ENCODE measurements around the gene AGRN. TPM values are rescaled to one million over a fixed set of nuclear protein-coding genes. Genes with fewer than 3 reads are reported as not detected.

AGRN gene
- polyA plus RNA-seq, 2 donors, result 17.0 to 40.6 TPM

DNA sequence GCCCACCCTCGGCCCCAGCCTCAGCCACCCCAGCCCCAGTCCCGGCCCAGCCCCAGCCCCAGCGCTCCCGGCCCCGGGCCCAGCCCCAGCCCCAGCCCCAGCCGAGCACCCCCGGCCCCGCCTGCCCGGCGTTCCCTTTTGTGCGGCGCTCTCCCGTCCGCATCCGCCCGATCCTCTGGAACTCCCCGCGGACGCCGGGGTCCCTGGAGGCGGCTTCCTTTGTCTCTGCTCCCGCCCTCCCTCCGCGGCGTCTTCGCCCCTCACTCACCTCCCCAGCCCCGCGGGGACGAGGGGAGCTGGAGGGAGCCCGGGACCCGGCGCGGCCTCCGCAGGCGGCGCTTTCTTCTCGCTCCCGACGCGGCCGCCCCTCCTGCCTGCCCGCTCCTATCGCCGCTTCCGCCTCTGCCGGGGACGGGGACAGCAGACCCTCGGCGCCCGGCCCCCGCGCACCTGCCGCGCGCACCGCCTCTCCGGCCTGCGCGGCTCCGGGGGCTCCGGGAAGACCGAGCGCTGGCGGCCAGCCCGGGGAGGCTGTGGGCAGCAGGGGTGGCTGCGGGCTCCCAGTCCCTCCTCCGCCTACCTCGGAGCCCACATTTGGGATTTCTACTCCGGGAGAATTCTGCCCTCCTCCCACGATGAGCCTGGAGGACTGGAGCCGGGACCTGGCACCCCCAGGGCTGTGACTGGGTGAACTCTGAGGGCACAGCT lies 14.0 kb downstream of the AGRN start:
- H3K9me3 ChIP-seq (ENCODE audit: control insufficient read depth in 2 of 2, insufficient read depth in 1 of 2, low read depth in 1 of 2, low read length in 1 of 2), result no peaks in the 10 kb centered on the region
- no peak overlapping the region for H3K27ac ChIP-seq (ENCODE audit: low read depth in 2 of 2, low read length in 1 of 2)
- WGBS, 2 donors, result 24% methylated on average over 33 to 71 of the region's 71 CpGs
- H3K27me3 ChIP-seq (ENCODE audit: control insufficient read depth in 1 of 2, insufficient read depth in 2 of 2, low read length in 2 of 2), result no peaks in the 10 kb centered on the region
- peaks cover 3 to 6% of the 10 kb centered on the region in 2 donors for H3K4me1 ChIP-seq (ENCODE audit: control insufficient read depth in 2 of 2, insufficient read depth in 2 of 2, low read length in 1 of 2)
- peak overlapping the region; percentile 18 to 46 for H3K4me3 ChIP-seq (ENCODE audit: low read depth in 1 of 2, low read length in 2 of 2)
- peaks cover 0 to 8% of the 10 kb centered on the region in 2 donors for H3K36me3 ChIP-seq (ENCODE audit: control insufficient read depth in 2 of 2, insufficient read depth in 2 of 2, low read length in 1 of 2)

DNA sequence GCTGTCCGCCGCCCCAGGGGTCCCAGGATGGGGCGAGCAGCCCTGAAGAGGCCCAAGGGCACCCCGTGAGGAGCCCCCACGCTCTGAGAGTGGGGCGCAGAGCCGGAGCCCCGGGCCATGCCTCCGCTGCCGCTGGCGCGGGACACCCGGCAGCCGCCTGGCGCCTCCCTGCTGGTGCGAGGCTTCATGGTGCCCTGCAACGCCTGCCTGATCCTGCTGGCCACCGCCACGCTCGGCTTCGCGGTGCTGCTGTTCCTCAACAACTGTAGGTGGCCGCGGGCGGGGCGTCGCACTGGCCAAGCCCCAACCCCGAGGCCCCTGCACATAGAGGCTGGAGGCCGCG lies 14.5 kb downstream of the AGRN start:
- Histone ChIP-seq H3K4me1 (ENCODE audit: control insufficient read depth in 2 of 2, insufficient read depth in 2 of 2, low read length in 1 of 2) (peaks cover 3 to 6% of the 10 kb centered on the region in 2 donors), H3K4me3 (ENCODE audit: low read depth in 1 of 2, low read length in 2 of 2) (no peak overlapping the region), H3K27ac (ENCODE audit: low read depth in 2 of 2, low read length in 1 of 2) (no peak overlapping the region), H3K27me3 (ENCODE audit: control insufficient read depth in 1 of 2, insufficient read depth in 2 of 2, low read length in 2 of 2) (no peaks in the 10 kb centered on the region), H3K9me3 (ENCODE audit: control insufficient read depth in 2 of 2, insufficient read depth in 1 of 2, low read depth in 1 of 2, low read length in 1 of 2) (no peaks in the 10 kb centered on the region), H3K36me3 (ENCODE audit: control insufficient read depth in 2 of 2, insufficient read depth in 2 of 2, low read length in 1 of 2) (peaks cover 0 to 8% of the 10 kb centered on the region in 2 donors)
- WGBS, 2 donors, result 74% methylated on average over 19 to 30 of the region's 30 CpGs

DNA sequence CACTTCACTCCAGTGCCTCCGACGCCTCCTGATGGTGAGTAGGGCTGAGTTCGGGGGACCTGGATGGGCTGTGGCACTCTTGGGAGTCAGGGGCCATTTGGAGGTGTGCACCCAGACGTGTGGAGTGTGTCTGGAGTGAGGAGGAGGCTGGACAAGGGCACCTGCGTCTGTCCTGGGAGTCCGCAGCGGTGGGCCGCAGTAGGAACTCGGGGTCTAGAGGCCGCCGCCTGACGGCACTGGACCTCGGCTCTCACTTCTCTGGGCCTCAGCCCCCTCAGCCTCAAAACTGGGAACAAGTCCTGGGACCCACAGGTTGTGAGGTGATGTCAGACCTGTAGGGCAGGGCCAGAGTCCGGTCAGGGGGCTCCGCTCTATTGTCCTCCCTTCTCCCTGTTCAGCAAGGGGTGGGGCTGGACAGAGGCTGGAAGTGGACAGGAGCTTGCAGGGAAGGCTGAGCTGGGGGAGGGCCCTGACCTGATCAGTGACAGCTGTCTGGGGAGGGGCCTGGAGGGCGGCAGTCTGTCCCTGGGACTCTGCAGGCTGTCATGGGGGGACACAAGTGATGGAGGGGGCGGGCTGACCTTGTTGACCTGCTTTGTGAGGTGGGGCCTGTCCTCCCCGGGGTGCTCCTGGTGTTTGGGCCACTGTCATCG lies 15.5 kb downstream of the AGRN start:
- H3K4me3 ChIP-seq (ENCODE audit: low read depth in 1 of 2, low read length in 2 of 2), result no peak overlapping the region
- H3K36me3 ChIP-seq (ENCODE audit: control insufficient read depth in 2 of 2, insufficient read depth in 2 of 2, low read length in 1 of 2), result peaks cover 0 to 8% of the 10 kb centered on the region in 2 donors
- no peaks in the 10 kb centered on the region for H3K9me3 ChIP-seq (ENCODE audit: control insufficient read depth in 2 of 2, insufficient read depth in 1 of 2, low read depth in 1 of 2, low read length in 1 of 2)
- H3K27ac ChIP-seq (ENCODE audit: low read depth in 2 of 2, low read length in 1 of 2), result no peak overlapping the region
- no peaks in the 10 kb centered on the region for H3K27me3 ChIP-seq (ENCODE audit: control insufficient read depth in 1 of 2, insufficient read depth in 2 of 2, low read length in 2 of 2)
- 91 to 93% methylated on average over 19 of the region's 19 CpGs for WGBS, 2 donors
- H3K4me1 ChIP-seq (ENCODE audit: control insufficient read depth in 2 of 2, insufficient read depth in 2 of 2, low read length in 1 of 2), result peaks cover 8 to 11% of the 10 kb centered on the region in 2 donors

DNA sequence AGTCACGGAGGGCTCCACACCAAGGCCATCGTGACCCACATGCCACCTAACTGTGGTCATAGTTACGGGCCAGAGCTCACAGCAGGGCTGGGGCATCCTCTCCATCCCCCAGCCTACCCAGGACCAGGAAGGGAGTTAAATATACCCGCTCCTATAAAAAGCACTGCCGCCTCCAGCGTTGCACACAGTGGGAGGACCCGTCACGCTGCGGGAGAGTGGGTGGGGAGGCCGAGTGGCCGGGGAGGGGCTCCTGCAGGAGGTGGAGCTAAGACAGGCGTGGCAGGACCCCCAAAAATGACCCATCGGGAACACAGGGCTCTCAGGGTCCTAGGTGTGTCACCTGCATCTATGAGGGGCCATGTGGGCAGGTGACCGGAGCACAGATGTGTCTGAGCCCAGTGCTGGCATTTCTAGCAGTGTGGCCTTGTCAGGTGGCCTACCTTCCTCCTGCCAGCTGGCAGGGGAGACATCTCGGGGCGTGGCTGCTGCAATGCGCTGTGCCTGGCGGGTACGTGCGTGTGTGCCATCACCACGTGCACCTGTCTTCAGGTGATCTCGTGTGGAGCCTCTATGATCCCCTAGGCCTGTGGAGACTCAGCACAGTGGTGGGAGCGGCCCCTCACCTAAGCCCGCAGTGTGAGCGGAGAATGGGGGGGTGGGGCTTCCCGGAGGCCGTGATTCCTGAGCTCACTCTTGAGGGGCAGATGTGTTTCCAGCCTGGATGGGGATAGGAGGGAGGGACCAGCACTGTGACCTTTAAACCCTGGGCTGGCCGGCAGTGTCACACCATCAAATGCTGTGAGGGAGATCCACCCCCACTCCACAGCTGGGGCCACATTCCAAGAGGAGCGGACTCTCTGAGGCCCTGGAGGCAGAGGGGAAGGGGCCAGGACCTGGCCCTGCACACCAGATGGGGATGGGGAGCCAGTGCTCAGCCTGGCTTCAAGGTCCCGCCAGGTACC lies 17.7 kb downstream of the AGRN start:
- Histone ChIP-seq H3K4me1 (ENCODE audit: control insufficient read depth in 2 of 2, insufficient read depth in 2 of 2, low read length in 1 of 2) (peaks cover 6 to 13% of the 10 kb centered on the region in 2 donors), H3K27ac (ENCODE audit: low read depth in 2 of 2, low read length in 1 of 2) (no peak overlapping the region), H3K27me3 (ENCODE audit: control insufficient read depth in 1 of 2, insufficient read depth in 2 of 2, low read length in 2 of 2) (no peaks in the 10 kb centered on the region), H3K4me3 (ENCODE audit: low read depth in 1 of 2, low read length in 2 of 2) (no peak overlapping the region), H3K9me3 (ENCODE audit: control insufficient read depth in 2 of 2, insufficient read depth in 1 of 2, low read depth in 1 of 2, low read length in 1 of 2) (no peaks in the 10 kb centered on the region), H3K36me3 (ENCODE audit: control insufficient read depth in 2 of 2, insufficient read depth in 2 of 2, low read length in 1 of 2) (peaks cover 0 to 8% of the 10 kb centered on the region in 2 donors)
- 67 to 69% methylated on average over 29 to 30 of the region's 30 CpGs for WGBS, 2 donors

DNA sequence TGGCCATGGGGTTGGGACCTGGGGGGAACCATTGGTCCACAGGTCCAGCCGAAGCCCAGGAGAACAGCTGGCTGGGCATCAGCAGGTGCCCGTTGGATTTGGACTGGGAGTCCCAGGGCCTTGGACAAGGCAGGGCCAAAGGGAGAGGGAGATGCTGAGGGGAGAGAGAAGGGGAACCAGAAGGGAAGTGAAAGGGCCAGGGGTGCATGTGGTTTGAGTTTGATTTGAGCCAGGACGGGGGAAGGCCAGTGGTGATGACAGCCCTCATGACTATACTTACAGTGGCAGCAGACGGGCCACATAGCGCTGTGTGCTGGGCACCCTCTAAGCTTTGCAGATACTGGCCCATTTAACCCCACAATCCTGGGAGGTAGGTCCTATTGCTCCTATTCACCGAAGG lies 18.8 kb downstream of the AGRN start:
- Histone ChIP-seq H3K27me3 (ENCODE audit: control insufficient read depth in 1 of 2, insufficient read depth in 2 of 2, low read length in 2 of 2) (no peaks in the 10 kb centered on the region), H3K36me3 (ENCODE audit: control insufficient read depth in 2 of 2, insufficient read depth in 2 of 2, low read length in 1 of 2) (peaks cover 0 to 12% of the 10 kb centered on the region in 2 donors), H3K4me1 (ENCODE audit: control insufficient read depth in 2 of 2, insufficient read depth in 2 of 2, low read length in 1 of 2) (peaks cover 3 to 13% of the 10 kb centered on the region in 2 donors), H3K9me3 (ENCODE audit: control insufficient read depth in 2 of 2, insufficient read depth in 1 of 2, low read depth in 1 of 2, low read length in 1 of 2) (no peaks in the 10 kb centered on the region), H3K4me3 (ENCODE audit: low read depth in 1 of 2, low read length in 2 of 2) (no peak overlapping the region), H3K27ac (ENCODE audit: low read depth in 2 of 2, low read length in 1 of 2) (no peak overlapping the region)
- 87 to 88% methylated on average over 6 of the region's 6 CpGs for WGBS, 2 donors

DNA sequence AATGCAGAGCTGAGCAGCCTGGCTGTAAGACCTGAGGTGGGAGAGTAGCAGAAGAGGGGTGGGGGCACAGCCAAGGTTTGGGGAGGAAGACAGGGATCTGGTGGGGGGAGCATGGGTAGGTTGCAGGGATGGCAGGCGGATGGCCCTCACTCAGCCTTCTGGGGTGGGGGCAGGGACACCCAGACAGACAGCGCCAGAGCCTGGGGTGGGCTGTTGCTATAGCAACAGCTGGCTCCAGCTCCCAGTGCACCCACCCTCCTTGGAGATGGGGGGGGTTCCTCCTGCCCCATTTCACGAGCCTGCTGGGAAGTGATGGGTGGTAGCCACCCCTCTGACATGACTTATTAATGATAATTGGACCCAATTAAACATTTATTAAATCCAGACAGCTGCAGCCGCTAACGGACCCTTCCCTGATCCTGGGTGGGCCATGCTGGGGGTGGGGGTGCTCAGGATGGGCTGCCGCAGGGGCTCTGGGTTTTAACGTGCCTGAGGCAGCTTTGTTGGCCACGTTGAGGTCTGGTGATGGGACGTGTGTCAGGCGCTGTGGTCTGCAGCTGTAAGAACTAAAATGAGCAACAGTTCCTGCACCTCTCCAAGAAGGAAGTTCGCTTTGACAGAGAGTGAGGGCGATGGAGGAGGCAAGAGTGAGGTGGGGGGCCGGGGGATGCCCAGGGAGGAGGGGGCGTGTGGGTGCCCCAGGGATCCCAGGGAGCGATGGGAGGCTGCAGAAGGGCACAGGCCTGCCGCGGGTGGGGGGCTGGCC lies 19.4 kb downstream of the AGRN start:
- Histone ChIP-seq H3K36me3 (ENCODE audit: control insufficient read depth in 2 of 2, insufficient read depth in 2 of 2, low read length in 1 of 2) (peaks cover 0 to 13% of the 10 kb centered on the region in 2 donors), H3K27me3 (ENCODE audit: control insufficient read depth in 1 of 2, insufficient read depth in 2 of 2, low read length in 2 of 2) (no peaks in the 10 kb centered on the region), H3K9me3 (ENCODE audit: control insufficient read depth in 2 of 2, insufficient read depth in 1 of 2, low read depth in 1 of 2, low read length in 1 of 2) (no peaks in the 10 kb centered on the region), H3K4me3 (ENCODE audit: low read depth in 1 of 2, low read length in 2 of 2) (no peak overlapping the region), H3K27ac (ENCODE audit: low read depth in 2 of 2, low read length in 1 of 2) (no peak overlapping the region), H3K4me1 (ENCODE audit: control insufficient read depth in 2 of 2, insufficient read depth in 2 of 2, low read length in 1 of 2) (peaks cover 3 to 13% of the 10 kb centered on the region in 2 donors)
- WGBS, 2 donors, result 49 to 52% methylated on average over 16 to 17 of the region's 17 CpGs

DNA sequence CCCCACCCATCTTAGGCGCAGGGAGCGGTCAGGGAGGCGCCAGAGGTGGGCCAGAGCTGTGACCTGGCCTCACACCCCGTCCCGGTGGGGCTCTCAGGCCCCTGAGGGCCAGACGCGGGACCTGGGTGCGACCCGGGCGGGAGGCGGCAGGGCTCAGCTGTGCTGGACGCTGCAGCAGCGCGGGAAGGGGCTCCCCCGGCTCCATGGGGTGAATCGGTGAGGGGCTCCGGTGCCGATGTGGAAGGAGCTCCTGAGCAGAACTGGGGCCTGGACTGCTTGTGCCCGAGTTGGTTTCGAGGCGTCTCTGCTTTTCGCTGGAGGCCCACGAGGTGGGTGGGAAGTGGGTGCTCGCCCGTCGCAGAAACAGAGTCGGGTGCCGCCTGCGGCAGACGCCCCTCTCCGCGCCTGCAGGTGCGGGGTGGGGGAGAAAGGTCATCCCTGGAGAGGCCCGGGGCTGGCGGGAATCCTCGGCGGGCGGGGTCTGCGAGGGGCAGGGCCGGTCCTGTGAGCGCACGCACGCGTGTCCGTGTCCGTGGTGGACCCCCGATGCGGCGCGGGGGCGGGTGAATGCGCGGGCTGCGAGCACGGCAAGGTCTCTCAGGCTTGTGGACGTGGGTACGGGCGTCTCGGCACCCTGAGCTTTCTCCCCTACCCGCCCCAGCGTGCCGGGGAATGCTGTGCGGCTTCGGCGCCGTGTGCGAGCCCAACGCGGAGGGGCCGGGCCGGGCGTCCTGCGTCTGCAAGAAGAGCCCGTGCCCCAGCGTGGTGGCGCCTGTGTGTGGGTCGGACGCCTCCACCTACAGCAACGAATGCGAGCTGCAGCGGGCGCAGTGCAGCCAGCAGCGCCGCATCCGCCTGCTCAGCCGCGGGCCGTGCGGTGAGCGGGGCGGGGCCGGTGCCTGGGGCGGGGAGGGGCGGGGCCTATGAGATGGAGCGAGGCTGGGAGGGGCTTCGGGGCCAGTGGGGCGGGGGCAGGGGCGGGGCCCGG lies 20.4 kb downstream of the AGRN start:
- WGBS, 2 donors, result 6% methylated on average over 82 to 97 of the region's 99 CpGs
- peak overlapping the region; percentile 20 to 43 for H3K4me3 ChIP-seq (ENCODE audit: low read depth in 1 of 2, low read length in 2 of 2)
- H3K36me3 ChIP-seq (ENCODE audit: control insufficient read depth in 2 of 2, insufficient read depth in 2 of 2, low read length in 1 of 2), result peaks cover 0 to 17% of the 10 kb centered on the region in 2 donors
- H3K27me3 ChIP-seq (ENCODE audit: control insufficient read depth in 1 of 2, insufficient read depth in 2 of 2, low read length in 2 of 2), result no peaks in the 10 kb centered on the region
- peaks cover 3 to 13% of the 10 kb centered on the region in 2 donors for H3K4me1 ChIP-seq (ENCODE audit: control insufficient read depth in 2 of 2, insufficient read depth in 2 of 2, low read length in 1 of 2)
- no peak overlapping the region for H3K27ac ChIP-seq (ENCODE audit: low read depth in 2 of 2, low read length in 1 of 2)
- H3K9me3 ChIP-seq (ENCODE audit: control insufficient read depth in 2 of 2, insufficient read depth in 1 of 2, low read depth in 1 of 2, low read length in 1 of 2), result no peaks in the 10 kb centered on the region

DNA sequence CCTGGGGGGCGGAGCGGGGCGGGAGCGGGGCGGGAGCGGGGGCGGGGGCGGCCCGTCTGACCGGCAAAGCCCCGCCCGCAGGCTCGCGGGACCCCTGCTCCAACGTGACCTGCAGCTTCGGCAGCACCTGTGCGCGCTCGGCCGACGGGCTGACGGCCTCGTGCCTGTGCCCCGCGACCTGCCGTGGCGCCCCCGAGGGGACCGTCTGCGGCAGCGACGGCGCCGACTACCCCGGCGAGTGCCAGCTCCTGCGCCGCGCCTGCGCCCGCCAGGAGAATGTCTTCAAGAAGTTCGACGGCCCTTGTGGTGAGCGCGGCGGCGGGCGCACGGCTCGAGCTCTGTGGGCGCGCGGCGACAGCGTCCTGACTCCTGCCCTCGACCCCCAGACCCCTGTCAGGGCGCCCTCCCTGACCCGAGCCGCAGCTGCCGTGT lies 21.2 kb downstream of the AGRN start:
- H3K27me3 ChIP-seq (ENCODE audit: control insufficient read depth in 1 of 2, insufficient read depth in 2 of 2, low read length in 2 of 2), result no peaks in the 10 kb centered on the region
- H3K4me1 ChIP-seq (ENCODE audit: control insufficient read depth in 2 of 2, insufficient read depth in 2 of 2, low read length in 1 of 2), result peaks cover 3 to 13% of the 10 kb centered on the region in 2 donors
- H3K27ac ChIP-seq (ENCODE audit: low read depth in 2 of 2, low read length in 1 of 2), result no peak overlapping the region
- H3K36me3 ChIP-seq (ENCODE audit: control insufficient read depth in 2 of 2, insufficient read depth in 2 of 2, low read length in 1 of 2), result peaks cover 0 to 16% of the 10 kb centered on the region in 2 donors
- H3K4me3 ChIP-seq (ENCODE audit: low read depth in 1 of 2, low read length in 2 of 2), result no peak overlapping the region
- 72 to 73% methylated on average over 46 to 54 of the region's 60 CpGs for WGBS, 2 donors
- H3K9me3 ChIP-seq (ENCODE audit: control insufficient read depth in 2 of 2, insufficient read depth in 1 of 2, low read depth in 1 of 2, low read length in 1 of 2), result no peaks in the 10 kb centered on the region
